Measurements from ENCODE around the gene NID2.

DNA sequence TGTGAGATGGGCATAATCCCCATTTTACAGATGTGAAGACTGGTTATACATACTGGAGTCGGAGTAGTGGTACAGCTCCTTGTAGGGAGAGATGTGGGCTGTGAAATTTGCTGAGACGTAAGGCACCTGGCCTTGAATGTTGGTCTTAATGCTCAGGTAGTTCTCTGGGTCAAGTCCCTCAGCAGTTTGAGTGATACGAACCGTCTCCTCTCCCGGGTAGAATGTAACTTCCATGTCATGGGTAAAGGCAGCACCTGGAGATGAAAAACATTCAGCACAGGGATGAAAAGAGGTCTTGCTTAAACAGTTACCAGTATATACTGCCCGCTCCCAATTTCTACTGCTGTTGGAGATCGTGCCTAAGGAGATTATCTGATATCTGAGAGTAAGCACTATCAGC lies 28.3 kb downstream of the NID2 start:
- TF ChIP-seq EZH2phosphoT487 (IDR thresholded peaks at IDR 0.05; ENCODE audit: borderline replicate concordance, low read depth) (no peak), FOXM1 (IDR thresholded peaks at IDR 0.05; ENCODE audit: low read depth) (no peak), MAX (IDR thresholded peaks at IDR 0.05; ENCODE audit: low read depth) (no peak), ZBTB33 (IDR thresholded peaks at IDR 0.05; ENCODE audit: borderline replicate concordance, low read depth) (no peak)
- TF ChIP-seq, protein P1, sequence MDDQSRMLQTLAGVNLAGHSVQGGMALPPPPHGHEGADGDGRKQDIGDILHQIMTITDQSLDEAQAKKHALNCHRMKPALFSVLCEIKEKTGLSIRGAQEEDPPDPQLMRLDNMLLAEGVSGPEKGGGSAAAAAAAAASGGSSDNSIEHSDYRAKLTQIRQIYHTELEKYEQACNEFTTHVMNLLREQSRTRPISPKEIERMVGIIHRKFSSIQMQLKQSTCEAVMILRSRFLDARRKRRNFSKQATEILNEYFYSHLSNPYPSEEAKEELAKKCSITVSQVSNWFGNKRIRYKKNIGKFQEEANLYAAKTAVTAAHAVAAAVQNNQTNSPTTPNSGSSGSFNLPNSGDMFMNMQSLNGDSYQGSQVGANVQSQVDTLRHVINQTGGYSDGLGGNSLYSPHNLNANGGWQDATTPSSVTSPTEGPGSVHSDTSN (IDR thresholded peaks at IDR 0.05) = no peak

Data from SK-N-SH (cell line).